ENCODE data around the gene PLXNB1. TPM values are rescaled to one million over a fixed set of nuclear protein-coding genes. Genes with fewer than 3 reads are reported as not detected.
A peak's percentile ranks its signal among the peaks of the same experiment; 100 is the strongest.

PLXNB1 gene
- total and polyA plus RNA-seq, 2 of the 13 experiments (the other 11 are each of a cell fraction or from before 2014, with no cell fraction given): 86.0 to 143 TPM

DNA sequence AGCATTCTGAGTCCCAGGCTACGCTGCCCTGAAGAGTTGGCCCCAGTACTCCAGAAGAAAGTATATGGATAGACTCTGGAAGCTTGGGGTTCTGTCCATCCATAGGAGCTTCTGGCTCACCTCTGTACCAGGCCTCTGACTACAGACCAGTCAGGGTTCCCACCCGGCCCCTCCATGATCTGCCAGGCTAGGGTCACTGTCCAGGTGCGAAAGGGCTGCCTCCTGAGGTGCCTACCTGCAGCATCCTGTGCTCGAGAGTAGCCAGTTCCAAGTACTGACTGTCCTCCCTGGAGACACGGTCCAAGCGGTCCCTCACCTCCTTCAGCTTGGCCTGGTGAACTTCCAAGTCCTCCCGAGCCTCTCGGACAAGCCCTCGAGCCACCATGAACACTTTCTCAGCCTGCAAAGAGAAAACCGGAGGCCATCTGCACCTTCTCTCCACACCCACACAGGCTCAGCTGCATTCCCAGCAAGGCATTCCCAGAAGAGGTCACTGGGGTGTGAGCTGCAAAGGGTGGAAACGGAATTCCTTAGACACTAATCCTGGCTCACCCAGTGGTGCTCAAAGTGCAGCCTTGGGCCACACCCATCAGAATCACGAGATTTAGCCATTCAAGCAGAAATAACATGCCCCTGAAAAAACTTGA is 3.7 kb upstream of the PLXNB1 start (continued):
- TF ChIP-seq, protein P1, sequence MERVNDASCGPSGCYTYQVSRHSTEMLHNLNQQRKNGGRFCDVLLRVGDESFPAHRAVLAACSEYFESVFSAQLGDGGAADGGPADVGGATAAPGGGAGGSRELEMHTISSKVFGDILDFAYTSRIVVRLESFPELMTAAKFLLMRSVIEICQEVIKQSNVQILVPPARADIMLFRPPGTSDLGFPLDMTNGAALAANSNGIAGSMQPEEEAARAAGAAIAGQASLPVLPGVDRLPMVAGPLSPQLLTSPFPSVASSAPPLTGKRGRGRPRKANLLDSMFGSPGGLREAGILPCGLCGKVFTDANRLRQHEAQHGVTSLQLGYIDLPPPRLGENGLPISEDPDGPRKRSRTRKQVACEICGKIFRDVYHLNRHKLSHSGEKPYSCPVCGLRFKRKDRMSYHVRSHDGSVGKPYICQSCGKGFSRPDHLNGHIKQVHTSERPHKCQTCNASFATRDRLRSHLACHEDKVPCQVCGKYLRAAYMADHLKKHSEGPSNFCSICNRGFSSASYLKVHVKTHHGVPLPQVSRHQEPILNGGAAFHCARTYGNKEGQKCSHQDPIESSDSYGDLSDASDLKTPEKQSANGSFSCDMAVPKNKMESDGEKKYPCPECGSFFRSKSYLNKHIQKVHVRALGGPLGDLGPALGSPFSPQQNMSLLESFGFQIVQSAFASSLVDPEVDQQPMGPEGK (CRISPR knock-in tag; IDR thresholded peaks at IDR 0.05): peak; percentile 58
- peak; percentile 59; the same call in 1 of the 2 replicates for TF ChIP-seq ZNF264 (CRISPR knock-in tag; IDR thresholded peaks at IDR 0.05)
- TF ChIP-seq BCL6 (CRISPR knock-in tag; IDR thresholded peaks at IDR 0.05): 0 out of 2 replicates have a peak, but pooled peaks have one; percentile 25
- peak in 1 of 2 experiments; percentile 29; a peak in 1 of 4 replicates for TF ChIP-seq EP300 (IDR thresholded peaks at IDR 0.05; ENCODE audit: low read depth in 2 of 2, low read length in 2 of 2)
- no peak for TF ChIP-seq EP300 (CRISPR knock-in tag; IDR thresholded peaks at IDR 0.05; ENCODE audit: borderline replicate concordance)
- TF ChIP-seq, protein P2, sequence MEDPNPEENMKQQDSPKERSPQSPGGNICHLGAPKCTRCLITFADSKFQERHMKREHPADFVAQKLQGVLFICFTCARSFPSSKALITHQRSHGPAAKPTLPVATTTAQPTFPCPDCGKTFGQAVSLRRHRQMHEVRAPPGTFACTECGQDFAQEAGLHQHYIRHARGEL (CRISPR knock-in tag; IDR thresholded peaks at IDR 0.05): no peak
- TF ChIP-seq SAP130 (CRISPR knock-in tag; IDR thresholded peaks at IDR 0.05; ENCODE audit: low read depth): peak; percentile 48
- no peak for TF ChIP-seq ZNF224 (CRISPR knock-in tag; IDR thresholded peaks at IDR 0.05)
- TF ChIP-seq SOX13 (IDR thresholded peaks at IDR 0.05): no peak
- TF ChIP-seq SOX13 (CRISPR knock-in tag; conservative IDR thresholded peaks at IDR 0.05 in 1 of 2, IDR thresholded peaks at IDR 0.05 in 1 of 2): peak in 1 of 2 experiments; percentile 53; a peak in 2 of 4 replicates
- TF ChIP-seq TBX2 (CRISPR knock-in tag; IDR thresholded peaks at IDR 0.05; ENCODE audit: borderline replicate concordance): 0 out of 2 replicates have a peak, but pooled peaks have one; percentile 30
- TF ChIP-seq, protein P3, sequence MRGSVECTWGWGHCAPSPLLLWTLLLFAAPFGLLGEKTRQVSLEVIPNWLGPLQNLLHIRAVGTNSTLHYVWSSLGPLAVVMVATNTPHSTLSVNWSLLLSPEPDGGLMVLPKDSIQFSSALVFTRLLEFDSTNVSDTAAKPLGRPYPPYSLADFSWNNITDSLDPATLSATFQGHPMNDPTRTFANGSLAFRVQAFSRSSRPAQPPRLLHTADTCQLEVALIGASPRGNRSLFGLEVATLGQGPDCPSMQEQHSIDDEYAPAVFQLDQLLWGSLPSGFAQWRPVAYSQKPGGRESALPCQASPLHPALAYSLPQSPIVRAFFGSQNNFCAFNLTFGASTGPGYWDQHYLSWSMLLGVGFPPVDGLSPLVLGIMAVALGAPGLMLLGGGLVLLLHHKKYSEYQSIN (CRISPR knock-in tag; IDR thresholded peaks at IDR 0.05; ENCODE audit: borderline replicate concordance): no peak
- TF ChIP-seq, protein P4, sequence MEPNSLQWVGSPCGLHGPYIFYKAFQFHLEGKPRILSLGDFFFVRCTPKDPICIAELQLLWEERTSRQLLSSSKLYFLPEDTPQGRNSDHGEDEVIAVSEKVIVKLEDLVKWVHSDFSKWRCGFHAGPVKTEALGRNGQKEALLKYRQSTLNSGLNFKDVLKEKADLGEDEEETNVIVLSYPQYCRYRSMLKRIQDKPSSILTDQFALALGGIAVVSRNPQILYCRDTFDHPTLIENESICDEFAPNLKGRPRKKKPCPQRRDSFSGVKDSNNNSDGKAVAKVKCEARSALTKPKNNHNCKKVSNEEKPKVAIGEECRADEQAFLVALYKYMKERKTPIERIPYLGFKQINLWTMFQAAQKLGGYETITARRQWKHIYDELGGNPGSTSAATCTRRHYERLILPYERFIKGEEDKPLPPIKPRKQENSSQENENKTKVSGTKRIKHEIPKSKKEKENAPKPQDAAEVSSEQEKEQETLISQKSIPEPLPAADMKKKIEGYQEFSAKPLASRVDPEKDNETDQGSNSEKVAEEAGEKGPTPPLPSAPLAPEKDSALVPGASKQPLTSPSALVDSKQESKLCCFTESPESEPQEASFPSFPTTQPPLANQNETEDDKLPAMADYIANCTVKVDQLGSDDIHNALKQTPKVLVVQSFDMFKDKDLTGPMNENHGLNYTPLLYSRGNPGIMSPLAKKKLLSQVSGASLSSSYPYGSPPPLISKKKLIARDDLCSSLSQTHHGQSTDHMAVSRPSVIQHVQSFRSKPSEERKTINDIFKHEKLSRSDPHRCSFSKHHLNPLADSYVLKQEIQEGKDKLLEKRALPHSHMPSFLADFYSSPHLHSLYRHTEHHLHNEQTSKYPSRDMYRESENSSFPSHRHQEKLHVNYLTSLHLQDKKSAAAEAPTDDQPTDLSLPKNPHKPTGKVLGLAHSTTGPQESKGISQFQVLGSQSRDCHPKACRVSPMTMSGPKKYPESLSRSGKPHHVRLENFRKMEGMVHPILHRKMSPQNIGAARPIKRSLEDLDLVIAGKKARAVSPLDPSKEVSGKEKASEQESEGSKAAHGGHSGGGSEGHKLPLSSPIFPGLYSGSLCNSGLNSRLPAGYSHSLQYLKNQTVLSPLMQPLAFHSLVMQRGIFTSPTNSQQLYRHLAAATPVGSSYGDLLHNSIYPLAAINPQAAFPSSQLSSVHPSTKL (CRISPR knock-in tag; IDR thresholded peaks at IDR 0.05): peak; percentile 55; the same call in 1 of the 2 replicates
- TF ChIP-seq NCOA2 (CRISPR knock-in tag; IDR thresholded peaks at IDR 0.05): peak; percentile 31; the same call in 1 of the 2 replicates
- 0 out of 2 replicates have a peak, but pooled peaks have one; percentile 12 for TF ChIP-seq ZNF446 (CRISPR knock-in tag; IDR thresholded peaks at IDR 0.05)
- TF ChIP-seq ZSCAN21 (CRISPR knock-in tag; IDR thresholded peaks at IDR 0.05; ENCODE audit: borderline replicate concordance): no peak
- 0 out of 2 replicates have a peak, but pooled peaks have one; percentile 28 for TF ChIP-seq NCOA1 (CRISPR knock-in tag; IDR thresholded peaks at IDR 0.05)
- 0 out of 2 replicates have a peak, but pooled peaks have one; percentile 23 for TF ChIP-seq DMAP1 (CRISPR knock-in tag; IDR thresholded peaks at IDR 0.05)

Data from HepG2 (cell line).